GM10248 (cell line): Measurements from ENCODE around the gene SRCIN1.

Experiments used
- CTCF ChIA-PET: fragments of 300-600 bp; sonication (Branson Sonifier 250); formaldehyde crosslinking; extraction: SDS; loops from one replicate; lab custom pipeline; 2021; ENCODE audit warnings: antibody characterized with exemption; lab: Yijun Ruan, JAX
- POLR2A ChIA-PET: fragments of 350-650 bp; sonication (Branson Sonifier 250); formaldehyde crosslinking; extraction: SDS; loops from one replicate; lab custom pipeline; 2020; ENCODE audit warnings: antibody characterized with exemption; lab: Yijun Ruan, JAX
- DNase-seq: peaks from one replicate; pipeline ENCODE4 v3.0.0; 2012; ENCODE audit errors: extremely low spot score
- TF ChIP-seq, protein P1 (sequence below): IDR thresholded peaks from 2 replicates; pipeline ENCODE4 v1.5.1; 2012; ENCODE audit warnings: mild to moderate bottlenecking, low read depth; ENCODE audit errors: extremely low read depth, missing control alignments, control extremely low read depth

SRCIN1 gene

DNA sequence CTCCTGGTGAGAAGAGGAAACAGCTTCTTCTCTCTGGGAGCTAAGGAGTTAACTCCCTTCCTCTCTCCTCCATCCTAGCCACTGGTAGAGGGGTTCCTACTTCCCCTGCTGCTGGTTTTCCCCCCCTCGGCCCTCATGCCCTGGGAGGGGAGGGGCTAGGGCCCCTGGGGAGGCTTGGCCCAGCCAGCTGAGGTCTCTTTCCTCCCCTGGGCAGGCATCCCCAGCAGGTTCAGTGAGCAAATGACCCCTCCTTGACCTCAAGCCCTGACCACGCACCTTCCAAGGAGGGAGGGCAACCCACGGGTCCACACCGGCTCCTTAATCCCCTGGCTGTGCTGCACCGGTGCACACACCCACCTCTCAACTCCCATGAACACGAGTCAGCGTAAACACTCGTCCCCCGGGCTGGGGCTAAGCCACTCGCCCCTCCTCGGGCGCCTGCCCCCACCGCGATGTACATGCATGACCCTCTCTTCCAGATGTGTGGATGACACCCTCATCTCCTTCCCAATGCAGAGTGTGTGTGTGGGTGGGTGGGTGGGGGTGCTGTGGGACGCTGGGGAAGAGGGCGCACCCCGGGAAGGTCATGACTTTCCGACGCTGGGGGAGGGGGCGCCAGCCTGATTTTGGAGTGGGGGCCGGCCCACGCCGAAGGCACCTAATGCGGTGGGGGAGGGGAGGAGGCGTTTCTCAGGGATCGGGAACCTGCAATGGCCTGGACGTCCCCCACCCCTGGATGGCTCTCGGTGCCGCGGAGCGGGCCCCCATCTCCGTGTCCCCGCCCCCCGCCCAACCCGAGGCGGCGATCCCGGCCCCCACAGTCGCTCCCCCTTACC is 33.7 kb downstream of the SRCIN1 start:
- TF ChIP-seq, protein P1, sequence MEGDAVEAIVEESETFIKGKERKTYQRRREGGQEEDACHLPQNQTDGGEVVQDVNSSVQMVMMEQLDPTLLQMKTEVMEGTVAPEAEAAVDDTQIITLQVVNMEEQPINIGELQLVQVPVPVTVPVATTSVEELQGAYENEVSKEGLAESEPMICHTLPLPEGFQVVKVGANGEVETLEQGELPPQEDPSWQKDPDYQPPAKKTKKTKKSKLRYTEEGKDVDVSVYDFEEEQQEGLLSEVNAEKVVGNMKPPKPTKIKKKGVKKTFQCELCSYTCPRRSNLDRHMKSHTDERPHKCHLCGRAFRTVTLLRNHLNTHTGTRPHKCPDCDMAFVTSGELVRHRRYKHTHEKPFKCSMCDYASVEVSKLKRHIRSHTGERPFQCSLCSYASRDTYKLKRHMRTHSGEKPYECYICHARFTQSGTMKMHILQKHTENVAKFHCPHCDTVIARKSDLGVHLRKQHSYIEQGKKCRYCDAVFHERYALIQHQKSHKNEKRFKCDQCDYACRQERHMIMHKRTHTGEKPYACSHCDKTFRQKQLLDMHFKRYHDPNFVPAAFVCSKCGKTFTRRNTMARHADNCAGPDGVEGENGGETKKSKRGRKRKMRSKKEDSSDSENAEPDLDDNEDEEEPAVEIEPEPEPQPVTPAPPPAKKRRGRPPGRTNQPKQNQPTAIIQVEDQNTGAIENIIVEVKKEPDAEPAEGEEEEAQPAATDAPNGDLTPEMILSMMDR, result no peak
- POLR2A ChIA-PET, result no interaction called here
- DNase-seq, result peak; percentile 53
- CTCF ChIA-PET, result interaction anchor here (0.8 kb wide), 1 partner anchor 11 kb away, joined by 4 read pairs; no protein-coding TSS in a partner anchor

DNA sequence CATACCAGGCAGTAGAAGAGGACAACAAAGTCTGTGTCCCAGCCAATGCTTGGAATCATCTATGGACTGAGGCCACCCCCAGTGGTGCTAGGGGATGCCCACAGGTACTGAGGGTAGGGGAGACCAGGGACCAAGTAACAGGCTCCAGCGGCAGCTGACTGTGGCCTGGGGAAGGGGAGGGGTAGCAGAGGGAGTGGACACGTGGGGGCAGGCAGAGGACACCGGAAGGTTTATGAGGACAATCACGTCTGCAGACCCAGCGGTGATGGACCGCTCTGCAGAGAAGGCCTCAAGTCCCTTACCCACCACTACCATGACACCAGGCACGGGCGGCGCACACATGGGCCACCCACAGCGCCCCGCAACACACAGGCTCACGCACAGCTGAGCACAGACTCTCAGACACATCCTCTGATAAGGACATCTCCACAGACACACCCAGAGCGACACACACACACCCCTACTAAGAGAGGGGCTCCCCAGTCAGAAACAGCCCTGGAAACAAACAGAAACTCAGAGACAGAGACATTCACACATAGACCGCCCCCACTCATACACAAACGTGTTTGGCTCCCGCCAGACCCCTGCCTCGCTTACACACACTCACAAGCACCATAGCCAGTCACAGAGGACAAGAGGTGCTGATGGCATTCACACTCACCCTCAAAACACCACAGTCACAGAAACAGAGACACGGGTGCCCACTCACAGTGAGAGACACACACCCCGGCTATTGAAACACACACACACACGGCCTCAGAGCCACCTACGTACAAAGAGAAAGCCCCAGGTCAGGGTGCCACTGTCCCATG is 35.8 kb downstream of the SRCIN1 start:
- TF ChIP-seq, protein P1, result no peak
- ChIA-PET POLR2A (no interaction called here), CTCF (interaction anchor here (4.2 kb wide), 1 partner anchor 11 kb away, joined by 21 read pairs; no protein-coding TSS in a partner anchor)

DNA sequence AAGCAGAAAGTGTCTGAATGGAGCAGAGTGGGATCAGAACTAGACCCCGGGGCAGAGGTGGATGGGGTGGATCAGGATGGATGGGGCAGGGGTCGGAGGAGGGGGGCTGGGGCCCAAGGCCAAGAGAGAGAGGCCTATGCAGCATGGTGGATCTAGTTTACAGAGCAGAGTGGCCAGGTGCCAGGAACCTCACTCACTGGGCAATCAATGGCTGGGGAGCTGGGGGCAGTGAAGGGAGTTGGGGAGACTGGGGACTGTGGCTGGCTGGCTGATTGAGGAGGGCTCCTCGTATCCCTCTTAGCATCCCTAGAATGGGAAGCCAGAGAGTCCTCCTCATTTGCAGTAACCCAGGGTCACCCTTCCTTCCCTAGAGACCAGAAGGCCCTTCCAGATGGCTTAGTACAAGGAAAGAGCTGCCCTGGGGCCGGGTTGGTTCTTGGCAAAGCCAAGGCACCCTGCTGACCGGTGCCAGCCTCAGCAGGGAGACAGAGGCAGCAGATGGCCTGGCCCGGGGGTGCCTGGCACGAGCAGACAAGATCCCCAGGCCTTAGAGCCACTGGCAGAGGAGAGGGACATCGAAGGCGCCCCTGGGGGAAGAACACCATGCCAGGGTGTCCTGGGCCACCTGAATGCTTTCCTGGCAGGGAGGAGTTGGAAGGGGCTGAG is 36.8 kb downstream of the SRCIN1 start:
- CTCF ChIA-PET, result interaction anchor here (4.2 kb wide), 1 partner anchor 11 kb away, joined by 21 read pairs; no protein-coding TSS in a partner anchor
- DNase-seq, result no peak
- POLR2A ChIA-PET, result no interaction called here

More for the DNA sequence above, 35.8 kb downstream of the SRCIN1 start:
- DNase-seq, result no peak

DNA sequence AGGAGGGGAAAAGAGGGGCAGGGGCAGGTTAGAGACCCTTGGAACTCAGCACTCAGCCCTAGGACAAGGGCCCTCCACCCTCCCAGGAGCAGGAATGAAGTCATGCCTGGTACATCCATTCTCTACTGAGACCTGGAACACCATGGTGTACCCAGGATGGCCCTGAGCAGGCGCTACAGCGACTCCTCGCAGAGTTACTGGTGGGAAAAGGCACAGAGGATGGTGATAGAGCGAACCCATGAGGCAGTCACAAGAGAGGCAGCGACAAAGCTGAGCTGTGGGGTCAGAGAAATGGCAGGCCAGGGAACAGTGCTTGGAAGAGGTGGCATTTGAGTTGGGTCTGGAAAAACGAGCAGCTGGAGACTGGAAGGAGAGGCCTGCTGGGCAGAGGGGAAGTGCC is 37.5 kb downstream of the SRCIN1 start:
- CTCF ChIA-PET, result interaction anchor here (4.2 kb wide), 1 partner anchor 10 kb away, joined by 21 read pairs; no protein-coding TSS in a partner anchor

More for the DNA sequence above, 36.8 kb downstream of the SRCIN1 start:
- TF ChIP-seq, protein P1, result no peak

DNA sequence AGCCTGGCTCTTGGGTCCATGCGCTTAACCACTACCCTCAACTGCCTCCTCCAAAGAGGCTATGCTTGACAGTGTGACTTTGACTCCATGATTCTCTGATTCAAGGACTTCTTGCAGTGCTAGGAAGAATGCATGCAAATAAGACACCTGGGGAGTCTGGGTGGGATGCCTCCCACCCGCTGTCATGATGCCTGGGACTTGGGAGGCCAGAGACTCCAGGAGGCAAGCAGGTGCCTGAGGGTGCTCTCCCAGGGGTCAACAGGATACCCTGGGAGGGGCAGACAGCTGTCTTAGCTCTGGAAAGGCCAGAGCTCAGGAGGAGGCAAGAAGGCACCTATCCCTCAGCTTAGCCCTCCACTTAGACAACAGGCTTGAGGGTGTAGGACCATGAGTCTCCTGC is 38.4 kb downstream of the SRCIN1 start:
- TF ChIP-seq, protein P1, result no peak
- no peak for DNase-seq
- ChIA-PET POLR2A (no interaction called here), CTCF (interaction anchor here (1.3 to 4.2 kb wide), 3 partner anchors 9 to 27 kb away, joined by 3 to 21 read pairs (median 13); no protein-coding TSS in a partner anchor)

More for the DNA sequence above, 37.5 kb downstream of the SRCIN1 start:
- DNase-seq, result no peak
- TF ChIP-seq, protein P1, result no peak
- POLR2A ChIA-PET, result no interaction called here
